Measurements from ENCODE around the gene SPA17. TPM values are rescaled to one million over a fixed set of nuclear protein-coding genes. Genes with fewer than 3 reads are reported as not detected.

The SPA17 gene
- total RNA-seq, 1 donor from 2014 or later: not detected

DNA sequence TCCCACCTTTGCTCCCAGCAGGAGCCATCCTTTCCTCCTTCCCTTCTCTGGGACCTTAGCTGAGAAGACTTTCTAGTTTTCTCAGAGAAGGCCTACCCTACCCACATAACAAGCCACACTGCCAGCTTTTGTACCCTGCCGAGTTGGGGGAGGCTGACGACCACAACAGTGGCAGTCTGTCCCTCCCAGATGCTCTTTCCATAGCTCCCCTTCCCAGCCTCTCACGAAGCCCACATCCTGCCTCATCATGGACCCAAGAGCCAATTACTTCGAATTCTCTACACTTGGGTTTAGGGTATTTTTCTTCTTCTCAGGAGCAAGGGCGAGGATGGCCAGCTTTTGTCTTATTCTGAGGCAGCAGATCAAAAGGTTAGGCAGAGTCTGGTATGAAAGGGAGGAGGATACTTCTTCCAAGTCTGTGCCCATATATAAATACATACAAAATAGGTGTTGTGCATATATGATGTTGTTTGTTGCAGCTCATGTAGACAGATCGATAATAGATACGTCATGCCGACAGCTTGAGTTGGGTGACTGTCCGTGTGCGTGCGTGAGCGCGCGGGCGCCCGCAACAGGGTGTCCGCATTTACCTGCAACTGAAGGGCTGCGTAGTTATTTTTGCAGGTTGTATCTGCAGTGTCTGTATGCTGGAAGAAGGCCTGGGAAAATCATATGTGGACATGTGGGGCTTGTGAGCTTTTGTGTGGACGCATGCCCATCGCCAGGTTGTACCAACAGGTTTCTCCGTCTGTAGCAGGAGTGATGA is 65.2 kb downstream of the SPA17 start:
- no peak for DNase-seq (ENCODE audit: low spot score in 2 of 2)
- Histone ChIP-seq H3K4me3 (peak overlapping the region in 1 of 2 donors; percentile 89), H3K27ac (peak overlapping the region in 1 of 2 donors; percentile 56), H3K36me3 (no peaks in the 10 kb centered on the region), H3K27me3 (no peaks in the 10 kb centered on the region), H3K9me3 (no peaks in the 10 kb centered on the region), H3K4me1 (peaks cover 13% of the 10 kb centered on the region in 2 donors)
- no peak for TF ChIP-seq CTCF (IDR thresholded peaks at IDR 0.05)
- intact Hi-C loops (cut with DNase I): loop anchor here (1.0 kb wide), 2 partner anchors 21 to 66 kb away; partner anchors contain the start of genes SIAE and SPA17

DNA sequence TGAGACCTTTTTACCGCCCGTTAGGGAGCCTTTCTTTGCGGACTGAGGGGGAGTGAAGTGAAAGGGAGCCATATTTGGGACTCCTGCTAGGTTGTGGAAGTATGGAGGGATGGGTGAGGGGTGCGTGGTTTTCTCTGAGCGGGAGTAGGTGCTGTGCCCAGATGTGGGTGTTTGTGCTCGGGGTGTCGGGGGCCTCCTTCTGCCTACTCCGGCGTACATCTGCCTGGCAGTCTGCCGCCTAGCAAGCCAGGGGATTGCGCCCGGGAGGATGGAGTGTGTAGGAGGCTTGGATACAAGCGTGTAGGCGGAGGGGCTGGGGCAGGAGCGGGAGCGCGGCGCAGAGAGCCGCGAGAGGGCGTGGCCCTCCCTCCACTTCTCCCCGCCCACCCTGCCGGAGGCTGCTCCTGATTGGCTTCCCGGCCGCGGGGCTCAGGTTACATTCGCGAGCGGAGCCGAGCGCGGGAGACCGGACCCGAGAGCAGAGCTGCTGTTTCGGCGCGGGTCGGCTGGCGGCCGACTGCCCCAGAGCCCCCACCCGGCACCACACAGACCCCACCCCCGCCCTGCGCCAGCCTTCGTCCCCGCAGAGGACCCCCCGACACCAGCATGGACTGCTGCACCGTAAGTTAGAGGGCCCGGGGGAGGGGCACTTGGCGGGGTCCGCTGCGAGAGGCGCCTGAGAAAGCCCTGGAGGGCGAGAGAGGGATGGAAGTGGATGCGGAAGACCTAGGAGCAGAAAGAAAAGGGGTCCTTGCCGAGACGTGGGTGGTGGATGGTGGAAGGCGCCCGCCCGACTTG is 66.0 kb downstream of the SPA17 start, which contains the start of gene NRGN:
TSS of gene NRGN (plus strand) at position 464 of the 798 bp plus-strand sequence. CDS start at position 607, 143 bp downstream.
- no peaks in the 10 kb centered on the region for H3K36me3 ChIP-seq
- no peak for TF ChIP-seq CTCF (IDR thresholded peaks at IDR 0.05)
- peak within 1 kb of the TSS; percentile 28 to 78 for H3K27ac ChIP-seq
- intact Hi-C loops (cut with DNase I): loop anchor here (1.0 to 5.0 kb wide), 3 partner anchors 21 to 98 kb away; partner anchors contain the start of genes SIAE and SPA17
- H3K4me3 ChIP-seq: peak within 1 kb of the TSS; percentile 63 to 89
- no peaks in the 10 kb centered on the region for H3K27me3 ChIP-seq
- H3K4me1 ChIP-seq: peaks cover 13% of the 10 kb centered on the region in 2 donors
- H3K9me3 ChIP-seq: no peaks in the 10 kb centered on the region
- peak; percentile 76 to 94 for DNase-seq (ENCODE audit: low spot score in 2 of 2)

GRCh38 chr11:124740277-124740882 is 66.7 kb downstream of the SPA17 start:
- intact Hi-C loops (cut with DNase I): loop anchor here (5.0 kb wide), 1 partner anchor 97 kb away; no protein-coding TSS in a partner anchor
- DNase-seq (ENCODE audit: low spot score in 2 of 2): no peak
- Histone ChIP-seq H3K9me3 (no peaks in the 10 kb centered on the region), H3K27me3 (peaks cover 3% of the 10 kb centered on the region), H3K27ac (peak overlapping the region; percentile 28 to 78), H3K36me3 (no peaks in the 10 kb centered on the region), H3K4me3 (peak overlapping the region; percentile 63 to 89), H3K4me1 (peaks cover 13% of the 10 kb centered on the region in 2 donors)
- peak; percentile 48 to 56 (median 52) for TF ChIP-seq CTCF (IDR thresholded peaks at IDR 0.05)

DNA sequence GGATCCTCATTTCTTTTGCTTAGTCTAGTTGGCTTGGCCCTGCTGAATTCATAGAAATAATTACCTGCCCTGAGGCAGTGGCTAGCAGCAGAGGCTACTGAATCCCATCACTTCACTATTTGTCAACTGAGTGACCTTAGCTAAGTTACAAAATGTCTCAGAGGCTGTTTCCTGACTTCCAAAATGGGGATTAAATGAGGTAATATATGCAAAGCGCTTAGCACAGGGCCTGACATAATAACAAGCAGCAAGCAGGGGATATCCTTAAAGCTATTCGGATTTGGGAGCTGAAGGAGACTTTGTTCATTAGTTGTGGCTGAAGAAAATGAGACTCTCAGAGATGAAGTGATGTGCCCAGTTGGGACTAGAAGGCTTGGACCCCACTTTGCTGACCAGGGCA is 68.9 kb downstream of the SPA17 start:
- H3K36me3 ChIP-seq: no peaks in the 10 kb centered on the region
- intact Hi-C loops (cut with DNase I): loop anchor here (5.0 kb wide), 1 partner anchor 95 kb away; no protein-coding TSS in a partner anchor
- peaks cover 8% of the 10 kb centered on the region for H3K27me3 ChIP-seq
- no peak for DNase-seq (ENCODE audit: low spot score in 2 of 2)
- H3K27ac ChIP-seq: no peak overlapping the region
- H3K9me3 ChIP-seq: no peaks in the 10 kb centered on the region
- peaks cover 13 to 16% of the 10 kb centered on the region in 2 donors for H3K4me1 ChIP-seq
- no peak overlapping the region for H3K4me3 ChIP-seq
- TF ChIP-seq CTCF (IDR thresholded peaks at IDR 0.05): no peak

DNA sequence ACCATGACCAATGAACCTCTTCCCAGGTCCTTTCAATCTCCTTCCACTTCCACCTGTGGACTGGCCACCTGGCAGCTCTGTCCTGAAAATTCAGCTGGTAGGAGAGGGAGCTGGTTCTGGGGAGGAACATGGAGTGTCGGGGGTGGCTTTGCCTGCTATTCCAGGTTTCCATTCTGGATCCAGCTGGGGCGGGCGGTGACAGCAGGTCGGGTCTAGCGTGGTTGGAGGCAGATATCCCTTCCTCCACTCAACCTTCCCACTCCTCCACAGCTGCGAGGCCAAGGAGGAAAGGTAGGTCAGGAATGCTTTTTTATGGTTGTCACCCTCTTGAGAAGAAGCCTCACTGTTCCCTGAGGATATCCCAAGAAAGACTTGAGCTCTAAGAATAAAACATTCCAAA is 69.3 kb downstream of the SPA17 start:
- H3K27me3 ChIP-seq: peaks cover 8% of the 10 kb centered on the region
- intact Hi-C loops (cut with DNase I): loop anchor here (5.0 kb wide), 1 partner anchor 94 kb away; no protein-coding TSS in a partner anchor

More for the DNA sequence above, 69.3 kb downstream of the SPA17 start:
- TF ChIP-seq CTCF (IDR thresholded peaks at IDR 0.05): no peak
- no peak for DNase-seq (ENCODE audit: low spot score in 2 of 2)
- Histone ChIP-seq H3K36me3 (no peaks in the 10 kb centered on the region), H3K4me3 (no peak overlapping the region), H3K27ac (no peak overlapping the region), H3K4me1 (peaks cover 13 to 16% of the 10 kb centered on the region in 2 donors), H3K9me3 (no peaks in the 10 kb centered on the region)
